ENCODE measurements around the gene GRIK1. TPM values are rescaled to one million over a fixed set of nuclear protein-coding genes. Genes with fewer than 3 reads are reported as not detected.

Gene GRIK1
- total RNA-seq, 1 donor from 2014 or later, result not detected

- intact Hi-C loops (cut with DNase I), result no loop called here
- DNase-seq (ENCODE audit: missing footprints) (no peak), ATAC-seq (no peak)
Observed at GRCh38 chr21:29641635-29642550, 297.9 kb downstream of the GRIK1 start.

- ATAC-seq (no peak), DNase-seq (ENCODE audit: missing footprints) (no peak)
- intact Hi-C loops (cut with DNase I), result no loop called here
Observed at GRCh38 chr21:29641001-29641634, 298.7 kb downstream of the GRIK1 start.

GRCh38 chr21:29640080-29640508 is 299.7 kb downstream of the GRIK1 start:
- DNase-seq (ENCODE audit: missing footprints), result no peak
- intact Hi-C loops (cut with DNase I), result no loop called here
- no peak for ATAC-seq

DNA sequence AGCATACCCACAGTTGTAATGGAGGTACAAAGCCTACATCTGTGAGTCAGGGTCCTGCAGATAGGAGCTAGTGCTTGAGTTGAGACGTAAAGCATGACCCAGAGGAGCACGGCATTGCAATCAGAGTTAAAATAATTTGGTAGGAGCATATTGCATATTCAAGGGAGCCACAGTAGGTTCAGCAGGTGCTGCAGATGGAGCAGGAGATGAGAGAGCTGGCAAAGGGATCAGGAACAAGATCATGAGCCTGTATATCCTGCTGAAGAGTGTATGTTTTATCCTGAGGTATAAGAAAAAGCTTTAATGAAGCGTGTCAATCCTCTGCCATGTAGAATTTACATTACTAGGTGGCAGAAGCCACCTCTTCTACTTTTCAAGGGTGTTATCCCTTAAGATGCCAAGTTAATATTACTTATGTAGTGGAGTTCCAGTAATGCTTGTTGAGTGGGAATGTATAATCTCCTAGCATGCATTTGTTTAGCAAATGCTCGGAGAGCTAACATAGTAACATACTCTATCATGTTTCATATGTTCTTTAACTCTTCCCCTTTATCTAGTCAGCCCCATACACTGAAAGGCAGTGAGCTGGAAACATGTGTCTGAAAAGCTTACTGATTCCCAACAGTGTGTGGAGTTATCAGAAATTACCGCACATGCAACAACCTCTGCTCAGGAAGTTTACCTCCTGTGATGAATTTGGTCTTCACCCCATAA is 300.3 kb downstream of the GRIK1 start:
- intact Hi-C loops (cut with DNase I), result no loop called here
- DNase-seq (ENCODE audit: missing footprints), result no peak
- ATAC-seq, result no peak

- DNase-seq (ENCODE audit: missing footprints) (no peak), ATAC-seq (no peak)
- intact Hi-C loops (cut with DNase I), result no loop called here
Observed at GRCh38 chr21:29638761-29639327, 301.0 kb downstream of the GRIK1 start.

DNA sequence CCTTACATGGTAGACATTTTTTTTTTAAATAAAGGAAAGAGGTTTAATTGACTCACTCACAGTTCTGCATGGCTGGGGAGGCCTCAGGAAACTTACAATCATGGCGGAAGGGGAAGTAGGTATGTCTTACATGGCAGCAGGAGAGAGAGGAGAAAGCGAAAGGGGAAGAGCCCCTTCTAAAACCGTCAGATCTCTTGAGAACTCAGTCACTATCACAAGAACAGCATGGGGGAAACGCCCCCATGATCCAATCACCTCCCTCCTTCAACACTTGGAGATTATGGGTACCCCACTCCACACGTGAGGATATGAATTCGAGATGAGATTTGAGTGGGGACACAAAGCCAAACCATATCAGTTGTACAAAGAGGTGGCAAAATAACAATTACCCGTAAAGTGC is 301.7 kb downstream of the GRIK1 start:
- no peak for DNase-seq (ENCODE audit: missing footprints)
- no peak for ATAC-seq
- intact Hi-C loops (cut with DNase I), result no loop called here

GRCh38 chr21:29637553-29637952 is 302.2 kb downstream of the GRIK1 start:
- intact Hi-C loops (cut with DNase I), result no loop called here
- no peak for DNase-seq (ENCODE audit: missing footprints)
- ATAC-seq, result no peak

- DNase-seq (ENCODE audit: missing footprints) (no peak), ATAC-seq (peak; percentile 50)
- intact Hi-C loops (cut with DNase I), result no loop called here
Observed at GRCh38 chr21:29637134-29637533, 302.7 kb downstream of the GRIK1 start.

DNA sequence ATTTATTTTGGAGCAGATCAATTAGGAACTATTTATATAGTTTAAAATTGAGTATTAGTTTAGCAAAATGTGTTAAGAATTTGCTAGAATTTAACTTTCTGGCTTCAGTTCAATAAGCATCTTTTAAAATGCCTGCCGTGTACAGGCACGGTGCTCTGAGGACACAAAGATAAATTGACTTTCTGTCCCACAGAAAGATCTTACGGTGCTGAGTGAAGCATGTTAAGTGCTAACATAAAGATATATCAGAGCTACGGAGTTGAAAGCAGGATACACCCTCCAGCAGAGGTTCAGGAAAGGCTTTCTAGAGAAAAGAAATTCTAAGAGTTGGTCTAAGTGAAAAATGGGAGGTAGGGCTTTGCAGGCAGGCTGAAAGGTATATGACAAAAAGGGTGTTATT is 305.4 kb downstream of the GRIK1 start:
- DNase-seq (ENCODE audit: missing footprints), result no peak

GRCh38 chr21:29633756-29634155 is 306.0 kb downstream of the GRIK1 start:
- no peak for ATAC-seq
- intact Hi-C loops (cut with DNase I), result no loop called here

More for the DNA sequence above, 305.4 kb downstream of the GRIK1 start:
- intact Hi-C loops (cut with DNase I), result no loop called here
- ATAC-seq, result no peak

DNA sequence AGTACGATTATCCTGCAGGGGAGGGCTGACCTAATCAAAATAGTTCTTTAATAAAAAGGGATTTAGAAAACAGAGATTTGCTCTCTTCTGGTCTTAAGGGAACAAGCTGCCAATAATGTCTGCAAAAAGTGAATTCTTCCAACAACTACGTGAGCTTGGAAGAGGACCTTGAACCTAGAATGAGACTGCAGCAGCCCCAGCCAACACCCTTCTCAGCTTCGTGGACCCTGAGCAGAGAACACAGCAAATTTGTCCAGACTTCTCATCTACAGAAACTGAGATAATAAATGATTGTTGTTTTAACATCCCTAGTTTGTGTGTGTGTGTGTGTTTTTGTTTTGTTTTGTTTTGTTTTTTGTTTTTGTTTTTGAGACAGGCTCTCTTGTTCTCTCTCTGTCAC is 309.4 kb downstream of the GRIK1 start:
- DNase-seq (ENCODE audit: missing footprints) (no peak), ATAC-seq (no peak)
- intact Hi-C loops (cut with DNase I), result no loop called here

More at GRCh38 chr21:29633756-29634155, 306.0 kb downstream of the GRIK1 start:
- no peak for DNase-seq (ENCODE audit: missing footprints)

GRCh38 chr21:29627905-29628304 is 311.9 kb downstream of the GRIK1 start:
- ATAC-seq, result no peak
- intact Hi-C loops (cut with DNase I), result no loop called here
- DNase-seq (ENCODE audit: missing footprints), result no peak

GRCh38 chr21:29626801-29627470 is 312.9 kb downstream of the GRIK1 start:
- ATAC-seq (no peak), DNase-seq (ENCODE audit: missing footprints) (no peak)
- intact Hi-C loops (cut with DNase I), result no loop called here

GRCh38 chr21:29625990-29626389 is 313.8 kb downstream of the GRIK1 start:
- intact Hi-C loops (cut with DNase I), result no loop called here
- ATAC-seq (no peak), DNase-seq (ENCODE audit: missing footprints) (no peak)

DNA sequence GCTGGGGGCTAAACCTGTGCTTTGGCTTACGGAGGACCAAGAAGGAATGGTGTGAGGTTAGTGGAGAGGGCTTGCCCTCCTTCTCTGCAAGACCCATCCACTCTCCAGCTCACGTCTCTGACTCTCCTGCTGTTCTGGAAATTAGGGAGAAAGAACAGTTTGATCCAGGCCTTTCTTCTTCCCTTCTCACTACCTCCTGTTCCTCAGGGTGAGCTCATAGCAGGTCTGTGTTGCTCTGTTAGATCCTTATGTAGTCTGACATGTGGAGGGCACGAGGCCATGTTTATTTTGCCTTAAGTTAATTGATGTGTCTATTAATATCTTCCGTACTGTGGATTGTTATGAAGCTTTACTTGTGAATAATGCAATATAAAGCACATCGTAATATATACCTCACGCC is 315.0 kb downstream of the GRIK1 start:
- no peak for DNase-seq (ENCODE audit: missing footprints)
- intact Hi-C loops (cut with DNase I), result no loop called here
- no peak for ATAC-seq

GRCh38 chr21:29621525-29621924 is 318.3 kb downstream of the GRIK1 start:
- intact Hi-C loops (cut with DNase I), result no loop called here
- DNase-seq (ENCODE audit: missing footprints) (no peak), ATAC-seq (no peak)

DNA sequence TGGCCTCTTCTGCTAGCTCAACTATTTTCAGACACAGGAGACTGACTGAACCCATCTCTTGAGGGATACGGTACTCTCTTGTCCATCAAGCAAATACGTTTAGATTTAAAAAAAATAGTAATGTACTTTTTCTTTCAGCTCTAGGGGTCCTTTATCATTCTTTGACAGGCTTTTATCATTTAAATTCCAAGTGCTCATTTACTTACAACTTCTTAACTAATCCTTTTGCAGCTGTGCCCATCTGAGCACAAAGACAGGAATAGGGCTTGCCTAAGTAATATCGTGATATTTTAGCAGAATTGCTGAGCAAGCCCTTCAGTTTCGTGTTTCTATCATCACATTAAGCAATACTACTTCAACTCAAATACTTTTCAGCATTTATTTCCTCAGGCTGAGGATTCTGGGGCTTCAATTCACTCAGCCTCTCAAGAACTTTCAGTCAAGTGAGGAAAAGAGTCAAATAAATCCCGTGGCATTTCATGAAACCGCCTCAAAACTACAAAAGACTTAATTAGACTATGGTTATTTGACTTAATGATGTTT is 323.5 kb downstream of the GRIK1 start:
- ATAC-seq (no peak), DNase-seq (ENCODE audit: missing footprints) (no peak)
- intact Hi-C loops (cut with DNase I), result no loop called here

DNA sequence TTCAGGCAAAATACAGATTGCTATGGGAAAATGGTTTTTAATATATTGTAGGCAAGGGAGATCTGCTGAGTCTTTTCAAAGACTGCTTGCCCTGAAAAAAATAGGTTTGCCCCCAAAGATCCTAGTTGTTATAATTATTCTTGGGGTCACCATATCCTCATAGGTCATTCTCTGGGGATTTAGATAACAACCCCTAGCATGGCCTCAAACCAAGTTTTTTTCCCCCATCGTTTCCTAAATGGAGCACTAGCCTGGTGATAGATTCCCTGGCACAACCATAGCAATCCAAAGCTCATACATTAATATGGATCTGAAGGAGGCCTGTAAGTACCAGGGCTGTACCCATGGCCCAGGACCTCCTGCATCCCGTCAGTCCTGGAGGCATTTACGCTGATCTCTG is 325.9 kb downstream of the GRIK1 start:
- ATAC-seq (no peak), DNase-seq (ENCODE audit: missing footprints) (no peak)
- intact Hi-C loops (cut with DNase I), result no loop called here

GRCh38 chr21:29613021-29613420 is 326.8 kb downstream of the GRIK1 start:
- no peak for ATAC-seq
- intact Hi-C loops (cut with DNase I), result no loop called here
- no peak for DNase-seq (ENCODE audit: missing footprints)

All from Right ventricle myocardium inferior (tissue), 1 donor.